Measurements from ENCODE around the gene TMEM185B.

DNA sequence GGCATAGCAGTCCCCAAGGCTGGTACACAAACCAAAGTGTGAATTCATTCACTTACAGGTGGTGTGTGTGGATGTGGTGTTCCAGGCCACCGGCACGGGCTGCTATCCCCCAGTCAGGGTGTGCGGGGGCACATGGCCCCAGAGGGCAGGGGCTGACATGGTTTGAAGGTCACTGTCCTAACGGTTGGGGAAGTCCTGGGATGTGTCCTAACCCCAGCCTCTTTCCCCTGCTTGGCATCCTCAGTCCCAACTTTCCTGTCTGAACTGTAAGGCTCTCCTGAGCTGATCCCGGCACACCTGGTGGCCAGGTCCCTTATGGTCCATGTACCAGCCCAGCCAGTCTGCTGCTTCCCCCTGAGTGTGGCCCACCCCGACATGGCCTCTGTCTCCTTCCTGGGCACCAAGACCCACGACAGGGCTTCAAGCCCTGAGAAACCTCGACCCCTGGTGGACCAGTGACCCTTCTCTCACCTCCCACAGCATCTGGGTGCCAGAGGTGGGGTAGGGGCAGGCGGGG is 2.4 kb upstream of the TMEM185B start:
- TF ChIP-seq, protein P1, sequence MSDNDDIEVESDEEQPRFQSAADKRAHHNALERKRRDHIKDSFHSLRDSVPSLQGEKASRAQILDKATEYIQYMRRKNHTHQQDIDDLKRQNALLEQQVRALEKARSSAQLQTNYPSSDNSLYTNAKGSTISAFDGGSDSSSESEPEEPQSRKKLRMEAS (IDR thresholded peaks at IDR 0.05): no peak
- TF ChIP-seq, protein P2, sequence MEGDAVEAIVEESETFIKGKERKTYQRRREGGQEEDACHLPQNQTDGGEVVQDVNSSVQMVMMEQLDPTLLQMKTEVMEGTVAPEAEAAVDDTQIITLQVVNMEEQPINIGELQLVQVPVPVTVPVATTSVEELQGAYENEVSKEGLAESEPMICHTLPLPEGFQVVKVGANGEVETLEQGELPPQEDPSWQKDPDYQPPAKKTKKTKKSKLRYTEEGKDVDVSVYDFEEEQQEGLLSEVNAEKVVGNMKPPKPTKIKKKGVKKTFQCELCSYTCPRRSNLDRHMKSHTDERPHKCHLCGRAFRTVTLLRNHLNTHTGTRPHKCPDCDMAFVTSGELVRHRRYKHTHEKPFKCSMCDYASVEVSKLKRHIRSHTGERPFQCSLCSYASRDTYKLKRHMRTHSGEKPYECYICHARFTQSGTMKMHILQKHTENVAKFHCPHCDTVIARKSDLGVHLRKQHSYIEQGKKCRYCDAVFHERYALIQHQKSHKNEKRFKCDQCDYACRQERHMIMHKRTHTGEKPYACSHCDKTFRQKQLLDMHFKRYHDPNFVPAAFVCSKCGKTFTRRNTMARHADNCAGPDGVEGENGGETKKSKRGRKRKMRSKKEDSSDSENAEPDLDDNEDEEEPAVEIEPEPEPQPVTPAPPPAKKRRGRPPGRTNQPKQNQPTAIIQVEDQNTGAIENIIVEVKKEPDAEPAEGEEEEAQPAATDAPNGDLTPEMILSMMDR (IDR thresholded peaks at IDR 0.05; ENCODE audit: low read depth, low read length, missing input control): no peak
- TF ChIP-seq NR2F2 (IDR thresholded peaks at IDR 0.05) (no peak), SP1 (IDR thresholded peaks at IDR 0.05) (no peak), GABPA (IDR thresholded peaks at IDR 0.05 in 1 of 2, conservative IDR thresholded peaks at IDR 0.05 in 1 of 2) (no peak), FOXA2 (IDR thresholded peaks at IDR 0.05) (no peak), YY1 (IDR thresholded peaks at IDR 0.05) (no peak)
- TF ChIP-seq, protein P3, sequence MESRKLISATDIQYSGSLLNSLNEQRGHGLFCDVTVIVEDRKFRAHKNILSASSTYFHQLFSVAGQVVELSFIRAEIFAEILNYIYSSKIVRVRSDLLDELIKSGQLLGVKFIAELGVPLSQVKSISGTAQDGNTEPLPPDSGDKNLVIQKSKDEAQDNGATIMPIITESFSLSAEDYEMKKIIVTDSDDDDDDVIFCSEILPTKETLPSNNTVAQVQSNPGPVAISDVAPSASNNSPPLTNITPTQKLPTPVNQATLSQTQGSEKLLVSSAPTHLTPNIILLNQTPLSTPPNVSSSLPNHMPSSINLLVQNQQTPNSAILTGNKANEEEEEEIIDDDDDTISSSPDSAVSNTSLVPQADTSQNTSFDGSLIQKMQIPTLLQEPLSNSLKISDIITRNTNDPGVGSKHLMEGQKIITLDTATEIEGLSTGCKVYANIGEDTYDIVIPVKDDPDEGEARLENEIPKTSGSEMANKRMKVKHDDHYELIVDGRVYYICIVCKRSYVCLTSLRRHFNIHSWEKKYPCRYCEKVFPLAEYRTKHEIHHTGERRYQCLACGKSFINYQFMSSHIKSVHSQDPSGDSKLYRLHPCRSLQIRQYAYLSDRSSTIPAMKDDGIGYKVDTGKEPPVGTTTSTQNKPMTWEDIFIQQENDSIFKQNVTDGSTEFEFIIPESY (IDR thresholded peaks at IDR 0.05): no peak

Measured in liver (tissue), 3 donors.